Left cardiac atrium (tissue), 4 donors: ENCODE data around the gene DGKG. TPM values are rescaled to one million over a fixed set of nuclear protein-coding genes. Genes with fewer than 3 reads are reported as not detected.

Experiments
- ATAC-seq, 2 donors: fragments of 200-7000 bp; cut with Tn5 transposase; one replicate each; pipeline ENCODE4 v1.9.1; 2020; ENCODE audit warnings: mild to moderate bottlenecking in 2 of 2, moderate library complexity in 2 of 2
- DNase-seq: peaks from one replicate; pipeline ENCODE4 v3.0.0-alpha.2; 2020
- intact Hi-C, 2 donors: fragments of 100-400 bp; cut with DNase I; formaldehyde crosslinking; loops; one replicate each; pipeline versions ENCODE4 v1.14.1 to v1.15.1; 2022 to 2023
- total RNA-seq, 2 donors: library from RNA; stranded (reverse); fragmentation: NEBNext Ultra II Directional; extraction: Animal tissue kit (Norgen Biotek cat#: 25700); gene quantifications; one replicate each; pipeline ENCODE4 v1.2.1, GENCODE V29; 2021
- donor health status: DM: no; HTN: yes; CAD: no.
- donor health status: DM: no; HTN: yes; CAD: no; lungs with severe emphysema.
- donor health status: DM: yes; HTN: yes; CAD: no.
- donor health status: Dilated cardiomyopathy.

DGKG gene
- total RNA-seq, 2 donors from 2014 or later, result 13.3 to 23.4 TPM

DNA sequence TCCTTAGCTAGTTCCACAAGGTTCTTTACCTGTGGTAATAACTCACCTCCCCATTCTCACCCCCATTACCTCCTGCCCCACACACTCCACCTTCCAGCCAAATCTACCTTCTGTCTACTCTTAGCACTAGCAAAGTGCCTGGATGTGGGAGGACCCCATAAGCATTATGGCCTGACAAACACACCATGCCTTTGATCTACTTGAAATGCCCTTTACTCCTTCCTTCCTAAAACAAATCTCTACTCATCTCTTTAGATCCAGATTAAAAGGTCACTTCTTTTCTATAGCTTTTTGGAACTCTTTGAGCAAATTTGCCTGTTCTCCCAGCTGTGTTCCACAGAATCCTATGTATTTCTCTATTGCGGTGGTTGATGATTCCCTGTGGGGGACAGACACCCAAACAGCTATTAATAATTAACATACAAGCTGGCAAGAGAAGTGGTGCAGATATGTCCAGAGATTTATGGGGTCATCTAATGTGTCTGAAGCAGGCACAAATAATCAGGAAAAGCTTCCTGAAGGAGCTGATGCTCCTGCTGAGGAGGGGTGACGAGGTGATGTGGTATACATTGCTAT lies 34.0 kb downstream of the DGKG start:
- ATAC-seq (no peak), DNase-seq (no peak)
- intact Hi-C loops, result no loop called here

DNA sequence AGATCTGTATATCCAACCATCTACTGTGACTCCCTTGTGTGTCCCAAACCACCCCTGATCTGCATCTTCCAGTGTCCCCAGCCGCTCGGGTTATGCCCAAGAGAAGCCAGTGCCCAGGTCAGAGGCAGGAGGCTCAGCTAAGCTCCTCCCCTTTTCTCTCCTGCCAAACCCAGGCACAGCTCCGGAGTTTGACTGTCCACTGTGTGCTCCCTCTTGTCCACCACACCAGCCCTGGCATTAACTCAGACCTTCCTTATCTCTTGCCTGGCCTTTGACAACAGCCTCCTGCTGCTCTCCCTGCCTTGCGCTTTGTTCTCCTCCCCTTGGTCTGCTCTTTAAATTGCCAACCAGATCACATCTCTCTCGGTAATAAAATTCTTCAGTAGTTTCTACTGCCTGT lies 39.3 kb downstream of the DGKG start:
- ATAC-seq, result peak; percentile 82 to 91
- intact Hi-C loops, result no loop called here
- no peak for DNase-seq

DNA sequence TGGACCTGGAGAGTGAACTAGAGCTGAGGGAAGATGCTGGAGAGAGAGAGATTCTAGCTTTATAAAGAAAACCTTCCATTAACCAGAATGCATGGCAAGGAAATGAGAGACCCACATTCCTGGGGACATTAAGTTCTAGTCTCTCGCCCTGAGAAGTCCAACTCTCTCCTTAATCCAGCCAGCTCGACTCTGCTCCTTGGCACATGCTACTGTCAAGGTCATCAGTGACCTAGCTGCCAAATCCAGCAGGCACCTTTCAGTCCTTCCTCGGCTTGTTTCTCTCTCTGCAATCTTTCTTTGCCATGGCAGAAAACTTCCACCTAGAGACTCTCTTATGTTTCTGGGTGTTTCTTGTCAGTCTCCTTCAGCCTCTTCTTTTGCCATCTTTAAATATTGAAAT lies 40.3 kb downstream of the DGKG start:
- intact Hi-C loops, result no loop called here
- ATAC-seq, result no peak
- no peak for DNase-seq

DNA sequence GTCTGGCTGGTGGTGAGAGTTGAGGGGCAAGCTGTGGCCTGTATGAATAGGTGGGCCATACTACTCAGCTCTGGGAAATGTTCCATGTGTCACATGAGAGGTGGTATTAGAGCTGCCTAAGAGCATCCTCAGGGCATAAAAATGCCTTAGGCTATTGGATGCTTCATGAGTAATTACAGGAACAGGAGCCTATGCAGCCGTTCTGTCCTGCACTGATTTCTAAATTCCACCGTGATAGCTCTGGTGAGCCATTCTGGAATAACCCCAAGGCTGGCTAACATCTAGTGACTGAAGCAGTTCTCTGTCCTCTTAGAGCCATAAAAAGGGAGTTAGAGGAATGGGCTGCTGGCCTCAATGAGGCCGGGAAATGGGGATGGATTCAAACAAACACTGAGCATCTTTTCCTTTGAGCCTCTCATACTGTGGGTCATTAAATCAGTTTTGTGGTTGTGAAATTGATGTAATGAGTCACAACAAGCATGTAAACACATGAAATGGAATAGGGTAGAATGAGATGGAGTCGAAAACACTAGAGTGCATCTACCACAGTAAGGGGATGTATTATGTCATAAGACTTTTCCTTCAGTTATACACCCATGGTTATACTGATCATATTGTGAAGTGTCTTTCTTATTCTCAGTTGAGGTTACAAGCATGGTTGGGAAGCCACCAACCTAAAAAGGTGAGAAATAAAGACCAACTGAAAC lies 41.0 kb downstream of the DGKG start:
- no peak for ATAC-seq
- intact Hi-C loops, result no loop called here

DNA sequence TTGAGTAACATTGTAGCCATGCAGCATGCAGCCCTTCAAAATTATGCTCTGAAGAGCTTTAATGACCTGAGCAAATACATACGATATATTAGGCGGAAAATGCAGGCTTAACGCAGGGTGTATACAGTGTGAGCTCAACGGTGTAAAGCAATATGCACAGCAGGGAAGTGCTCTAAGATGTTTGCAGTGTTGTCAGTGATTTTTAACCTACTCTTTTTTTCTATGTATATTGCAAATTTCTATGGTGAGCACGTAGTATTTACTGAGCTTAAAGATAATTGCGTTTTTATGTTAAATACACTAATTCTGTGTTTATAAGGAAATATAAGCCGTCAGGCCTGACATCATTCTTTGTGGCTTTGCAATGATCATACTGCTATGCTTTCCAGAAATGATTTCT lies 42.1 kb downstream of the DGKG start:
- intact Hi-C loops, result no loop called here
- no peak for DNase-seq
- ATAC-seq, result no peak

More for the DNA sequence above, 41.0 kb downstream of the DGKG start:
- no peak for DNase-seq

DNA sequence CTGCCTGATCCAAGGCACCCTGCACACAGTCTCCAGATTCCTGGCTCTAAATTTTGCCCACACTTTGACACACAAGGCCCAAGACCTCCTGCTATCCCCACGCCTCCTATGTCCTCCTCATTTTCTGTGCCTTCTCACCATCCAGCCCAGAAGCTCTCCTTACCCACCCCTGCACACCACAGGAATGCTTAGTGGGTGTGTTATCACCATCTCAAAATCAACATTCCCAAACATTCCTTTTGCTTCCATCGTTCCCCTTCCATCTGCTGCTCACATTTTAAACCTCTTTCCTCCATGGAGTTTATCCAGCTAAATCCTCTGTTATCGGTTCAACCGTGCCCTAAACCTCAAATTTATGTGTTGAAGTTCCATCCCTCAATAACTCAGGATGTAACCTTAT lies 43.9 kb downstream of the DGKG start:
- no peak for ATAC-seq
- intact Hi-C loops, result no loop called here
- no peak for DNase-seq

DNA sequence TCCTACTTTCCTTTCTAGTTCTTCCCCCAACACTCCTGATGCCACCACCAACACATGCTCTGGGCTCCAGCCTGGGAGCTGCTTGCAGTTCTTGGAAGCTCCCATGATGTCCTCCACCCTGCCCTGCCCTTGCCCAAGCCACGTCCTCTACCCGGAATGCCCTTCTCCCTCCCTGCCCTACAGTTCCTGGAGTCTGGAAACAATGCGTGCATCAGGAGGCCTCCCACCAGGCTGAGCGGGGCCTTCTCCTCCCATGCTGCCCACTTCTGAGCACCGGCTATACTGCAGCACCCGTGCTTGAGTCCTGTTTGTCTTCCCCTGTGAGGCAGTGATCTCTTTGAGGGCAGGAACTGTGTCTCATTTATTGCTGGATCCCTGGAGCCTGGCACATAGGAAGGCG lies 44.6 kb downstream of the DGKG start:
- ATAC-seq (no peak), DNase-seq (no peak)
- intact Hi-C loops, result no loop called here

DNA sequence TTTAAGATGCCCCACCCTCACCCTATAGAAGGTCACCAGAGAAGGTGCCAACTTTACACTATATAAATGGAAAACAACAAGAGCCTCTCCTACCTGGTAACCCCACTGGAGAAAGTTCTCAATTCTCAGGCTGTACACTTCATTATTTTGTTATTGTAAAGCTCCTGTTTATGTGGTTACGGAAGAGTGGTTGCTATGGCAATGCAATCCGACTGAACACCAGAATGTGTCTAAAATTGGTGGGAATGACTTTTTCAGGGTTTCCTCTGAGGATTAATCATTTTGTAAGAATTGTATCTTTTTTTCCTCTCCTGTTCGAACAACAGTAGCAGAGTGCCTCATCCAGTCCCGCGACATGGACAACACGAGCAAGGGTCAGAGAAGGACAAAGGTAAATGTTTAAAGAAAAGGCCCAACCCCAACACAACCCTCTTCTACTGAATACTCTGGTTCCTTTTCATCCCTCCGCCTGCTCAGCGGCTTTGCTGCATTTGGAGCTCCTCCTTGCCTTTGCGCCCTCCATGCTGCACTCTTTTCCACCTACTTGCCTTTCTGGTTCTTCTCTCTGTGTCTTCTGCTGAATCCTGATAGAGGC lies 45.3 kb downstream of the DGKG start:
- no peak for DNase-seq
- ATAC-seq, result no peak
- intact Hi-C loops, result no loop called here

DNA sequence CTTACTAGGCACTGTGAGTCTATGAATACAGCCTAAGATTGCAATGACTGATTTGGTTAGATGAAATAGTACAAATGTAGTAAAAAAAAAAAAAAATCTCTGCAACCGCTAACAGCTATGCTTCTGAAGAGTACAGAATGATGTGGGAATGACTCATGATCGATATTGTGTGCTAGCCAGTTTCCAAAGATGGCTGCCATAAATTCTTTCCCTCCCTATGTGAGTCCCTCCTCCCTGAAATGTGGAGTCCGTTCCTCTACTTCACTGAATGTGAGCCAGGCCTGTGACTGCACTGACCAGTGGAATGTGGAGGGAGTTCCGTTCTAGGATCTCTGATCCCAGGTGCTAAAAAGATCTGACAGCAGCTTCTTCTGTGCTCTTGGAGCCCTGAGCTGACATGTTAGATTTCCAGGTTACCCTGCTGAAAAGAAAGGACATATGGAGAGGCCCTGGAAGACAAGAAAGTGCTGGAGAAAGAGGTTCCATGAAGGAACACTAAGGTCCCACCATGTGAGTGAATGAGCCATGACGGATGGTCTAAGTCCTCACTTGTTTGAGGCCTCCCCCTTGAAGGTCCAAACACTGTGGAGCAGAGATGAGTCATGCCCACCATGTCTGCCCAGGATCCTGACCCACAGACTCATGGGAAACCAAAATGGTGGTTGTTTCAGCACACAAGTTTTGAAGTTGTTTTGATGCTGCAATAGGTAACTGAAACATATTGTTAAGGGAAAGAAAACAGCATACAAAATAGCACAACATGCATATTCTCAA lies 46.3 kb downstream of the DGKG start:
- ATAC-seq (peak in 1 of 2 donors; percentile 19), DNase-seq (no peak)
- intact Hi-C loops, result no loop called here

DNA sequence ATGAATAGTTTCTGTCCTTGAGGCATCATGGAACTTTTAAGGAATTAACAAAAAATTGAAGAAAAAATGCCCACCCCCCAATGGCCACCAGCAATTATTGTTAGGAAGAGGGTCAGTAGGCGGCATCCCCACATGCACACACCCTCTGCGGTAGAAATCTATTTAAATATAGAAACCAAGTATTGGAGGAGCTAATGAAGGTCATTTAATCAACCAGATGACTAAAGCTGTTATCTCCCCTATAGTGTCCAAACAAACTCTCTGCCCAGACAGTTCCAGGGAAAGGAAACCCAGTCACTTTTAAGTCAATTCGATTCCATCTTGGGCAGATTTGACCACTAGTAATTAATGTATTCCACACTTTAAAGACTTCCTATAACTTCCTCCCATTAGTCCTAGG lies 47.1 kb downstream of the DGKG start:
- peak in 1 of 2 donors; percentile 48 for ATAC-seq
- intact Hi-C loops, result no loop called here

DNA sequence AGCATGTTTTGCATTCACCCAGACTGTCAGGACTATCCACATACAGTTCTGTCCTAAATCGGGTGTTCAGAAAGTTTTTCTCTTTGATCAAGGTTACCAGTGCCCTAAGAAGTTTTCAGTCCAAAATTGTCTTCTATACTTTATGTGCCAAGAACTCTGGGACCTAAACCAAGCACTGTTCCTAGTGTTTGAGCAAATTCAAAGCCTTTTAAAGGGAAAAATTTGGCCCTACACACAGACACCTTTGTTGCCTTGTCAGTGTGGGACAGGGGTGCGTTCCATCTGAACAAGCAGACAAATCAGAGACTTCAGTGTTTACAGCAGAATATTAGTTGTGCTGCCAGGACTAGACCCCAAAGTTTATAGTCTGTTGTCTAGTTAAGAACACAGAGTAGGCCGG lies 50.6 kb downstream of the DGKG start:
- DNase-seq (no peak), ATAC-seq (no peak)
- intact Hi-C loops, result no loop called here

More for the DNA sequence above, 47.1 kb downstream of the DGKG start:
- DNase-seq, result no peak

DNA sequence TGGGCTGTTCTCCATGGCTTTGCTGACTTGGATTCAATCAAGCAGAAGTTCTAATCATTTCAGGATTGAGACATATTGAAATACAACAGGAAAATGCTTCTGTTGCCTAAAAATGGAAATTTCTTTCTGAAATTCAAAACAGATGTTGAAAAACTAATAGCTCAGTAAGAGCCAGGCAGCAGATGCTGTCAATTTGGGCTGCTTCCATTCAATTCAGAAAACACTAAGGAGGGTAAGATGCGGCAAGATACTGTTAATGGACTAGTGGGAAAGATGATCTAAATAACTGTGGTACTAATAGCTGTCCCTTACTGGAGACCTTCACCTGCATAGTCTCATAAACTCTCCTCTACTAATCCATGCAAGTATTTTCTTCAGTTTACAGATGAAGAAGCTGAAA lies 53.5 kb downstream of the DGKG start:
- intact Hi-C loops, result no loop called here
- DNase-seq, result no peak
- no peak for ATAC-seq

DNA sequence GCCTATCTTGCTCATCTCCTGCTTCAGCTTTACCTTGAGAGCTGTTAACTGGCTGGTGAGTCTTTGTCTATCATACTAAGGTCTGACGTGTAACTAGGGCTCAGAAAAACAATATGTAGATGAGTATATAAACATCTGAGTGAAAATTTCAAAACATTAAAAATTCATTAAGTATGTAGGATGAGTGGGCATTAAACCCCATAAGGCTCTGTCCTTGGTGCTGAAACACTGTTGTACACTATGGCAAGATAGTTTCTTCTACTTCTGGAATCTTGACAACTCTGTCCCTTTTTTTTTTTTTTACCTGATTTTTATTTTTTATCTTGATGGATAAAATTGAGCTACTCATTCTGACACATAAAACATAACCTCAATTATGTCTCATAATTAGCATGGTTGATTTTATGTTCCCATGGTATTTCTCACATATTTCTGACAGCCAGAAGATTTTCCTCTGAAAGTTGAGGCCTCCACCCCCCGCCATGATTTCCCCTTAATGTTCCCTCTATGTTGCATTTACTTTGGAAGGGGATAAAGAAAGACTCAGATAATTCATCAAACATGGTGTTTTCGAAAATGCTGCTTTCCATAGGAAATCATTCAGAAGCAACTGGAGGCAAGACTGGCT lies 54.3 kb downstream of the DGKG start:
- intact Hi-C loops, result no loop called here
- DNase-seq (no peak), ATAC-seq (no peak)

DNA sequence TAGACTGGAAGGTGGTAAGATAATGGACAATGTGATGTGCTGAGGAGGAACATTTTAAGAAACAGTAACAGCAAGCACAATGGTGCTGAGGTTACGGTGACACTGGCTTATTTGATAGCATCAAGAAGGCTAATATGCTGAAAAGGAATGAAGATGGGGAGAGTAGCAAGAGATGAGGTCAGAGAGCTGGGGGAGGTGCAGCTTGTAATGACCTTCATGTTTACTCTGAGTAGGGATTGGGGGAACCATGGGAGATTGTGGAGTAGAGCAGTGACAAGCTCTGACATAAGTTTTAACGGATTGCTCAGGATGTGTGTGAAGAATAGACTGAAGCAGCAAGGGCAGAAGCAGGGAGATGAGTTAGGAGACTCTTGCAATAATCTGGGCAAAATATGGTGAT lies 56.7 kb downstream of the DGKG start:
- intact Hi-C loops, result no loop called here
- ATAC-seq, result no peak

DNA sequence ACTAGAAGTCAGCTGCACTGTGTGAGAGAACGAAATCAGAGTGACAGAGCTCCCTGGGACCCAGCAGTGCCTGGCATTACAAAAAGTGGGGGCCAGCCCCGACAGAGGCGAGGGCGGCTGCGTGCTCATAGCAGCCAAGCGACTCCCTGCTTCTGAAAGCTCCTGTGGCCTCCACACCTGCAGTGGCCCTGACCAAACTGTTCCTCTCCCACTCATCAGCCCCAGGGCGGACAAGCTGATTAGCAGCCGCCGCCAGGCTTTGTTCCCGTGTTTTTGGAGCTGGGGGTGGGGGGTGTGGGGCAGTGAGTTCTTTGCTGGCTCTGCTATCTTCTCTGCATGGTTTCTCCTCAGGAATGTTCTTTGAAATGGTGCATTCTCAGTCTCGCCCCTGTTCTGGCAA lies 58.1 kb downstream of the DGKG start:
- ATAC-seq (no peak), DNase-seq (no peak)
- intact Hi-C loops, result no loop called here

More for the DNA sequence above, 56.7 kb downstream of the DGKG start:
- no peak for DNase-seq

DNA sequence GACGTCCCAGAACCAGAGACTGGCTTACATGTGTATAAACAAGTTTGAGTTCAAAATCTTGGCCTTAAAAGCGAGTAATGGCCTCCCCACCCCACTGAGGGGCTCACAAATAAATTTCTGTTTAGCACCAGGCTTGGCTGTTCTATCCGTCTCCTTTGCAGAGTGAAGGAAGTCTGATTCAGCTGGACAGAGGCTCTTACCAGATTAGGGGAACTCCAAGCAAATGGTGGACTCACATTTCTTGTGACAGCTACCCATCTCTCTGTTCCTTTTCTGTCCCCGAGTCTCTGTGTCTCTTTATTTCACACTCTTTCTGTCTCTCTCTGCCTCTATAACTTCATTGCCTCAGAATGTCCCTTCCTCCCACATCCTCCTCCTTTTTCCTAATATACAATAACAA lies 62.7 kb downstream of the DGKG start:
- no peak for ATAC-seq
- intact Hi-C loops, result no loop called here
- DNase-seq, result no peak

DNA sequence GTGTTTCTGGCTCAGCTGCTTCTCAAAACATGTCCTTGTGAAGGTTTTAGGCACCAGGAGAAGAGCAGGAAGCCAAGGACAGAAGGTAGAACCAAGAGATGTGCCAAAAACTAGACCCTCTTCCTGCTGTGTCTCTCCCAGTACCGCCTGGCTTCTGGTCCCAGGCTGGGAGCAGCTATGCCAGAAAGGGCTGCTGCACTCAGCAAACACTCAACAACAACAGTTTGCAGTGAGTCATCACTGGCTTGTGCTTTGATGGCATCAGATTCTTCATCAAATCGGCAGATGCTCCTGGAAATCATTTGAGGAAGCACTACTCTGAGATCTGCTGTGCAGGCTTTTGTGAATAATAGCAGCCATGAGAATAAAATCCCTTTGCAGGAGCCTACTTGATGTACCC lies 63.2 kb downstream of the DGKG start:
- intact Hi-C loops, result no loop called here
- DNase-seq (no peak), ATAC-seq (peak in 1 of 2 donors; percentile 62)

DNA sequence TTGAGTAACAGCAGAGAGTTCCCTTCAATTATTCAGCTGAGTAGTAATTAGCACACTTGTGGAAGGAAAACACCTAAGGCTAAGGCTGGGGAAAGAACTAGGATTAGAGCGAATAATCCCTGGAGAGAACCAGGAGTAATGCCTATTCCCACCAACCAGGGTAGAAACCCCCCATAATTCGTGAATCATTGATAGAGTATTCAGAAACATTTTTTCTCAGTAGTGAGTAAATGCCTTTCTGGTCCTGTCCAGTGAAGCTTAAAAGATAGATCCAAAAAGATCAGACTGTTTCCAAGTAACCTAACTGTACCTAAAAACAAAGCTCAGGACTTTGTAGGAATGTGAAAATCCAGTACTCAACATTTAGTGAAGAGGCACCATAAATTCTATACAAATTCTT lies 71.2 kb downstream of the DGKG start:
- DNase-seq (no peak), ATAC-seq (no peak)
- intact Hi-C loops, result no loop called here

DNA sequence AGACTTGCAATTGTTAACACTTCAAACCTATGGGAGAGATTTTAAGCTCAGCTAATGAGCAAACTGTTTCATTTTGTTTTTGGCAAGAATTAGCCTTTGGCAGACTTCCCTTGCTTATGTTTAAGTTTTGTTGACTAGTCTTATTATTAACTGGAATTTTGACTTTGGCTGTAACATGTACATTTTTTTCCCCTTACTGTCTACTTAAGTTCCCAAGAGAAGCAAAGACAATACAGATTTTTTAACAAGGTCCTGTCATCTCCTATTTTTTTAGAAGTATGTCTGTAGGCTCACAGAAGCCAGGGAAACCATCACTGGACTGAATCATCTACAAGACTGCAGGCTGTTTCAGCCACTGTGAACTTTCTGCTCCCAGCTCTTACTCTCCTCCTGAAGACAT lies 74.3 kb downstream of the DGKG start:
- ATAC-seq (peak in 1 of 2 donors; percentile 78), DNase-seq (no peak)
- intact Hi-C loops, result no loop called here

DNA sequence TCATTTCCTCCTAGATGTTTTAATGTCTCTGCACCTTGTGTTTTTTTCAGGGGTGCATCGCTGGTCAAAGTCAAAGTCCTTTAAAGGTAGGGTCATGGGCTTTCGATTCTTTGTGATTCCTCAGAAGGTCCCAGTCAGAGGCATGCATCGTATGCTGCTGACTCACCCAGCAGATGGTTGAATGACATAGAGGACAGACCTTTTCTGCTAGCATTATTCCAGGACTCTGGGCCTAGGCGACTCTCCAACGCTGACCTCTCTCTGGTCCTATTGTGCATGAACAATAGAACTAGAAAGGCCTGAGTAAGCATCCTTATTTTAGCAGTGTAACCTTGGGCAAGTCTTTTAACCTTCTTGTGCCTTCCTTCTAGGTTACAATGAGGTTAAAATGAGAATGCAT lies 75.9 kb downstream of the DGKG start:
- intact Hi-C loops, result no loop called here
- ATAC-seq (no peak), DNase-seq (no peak)
